ENCODE measurements around the gene TM4SF20.

The TM4SF20 gene

DNA sequence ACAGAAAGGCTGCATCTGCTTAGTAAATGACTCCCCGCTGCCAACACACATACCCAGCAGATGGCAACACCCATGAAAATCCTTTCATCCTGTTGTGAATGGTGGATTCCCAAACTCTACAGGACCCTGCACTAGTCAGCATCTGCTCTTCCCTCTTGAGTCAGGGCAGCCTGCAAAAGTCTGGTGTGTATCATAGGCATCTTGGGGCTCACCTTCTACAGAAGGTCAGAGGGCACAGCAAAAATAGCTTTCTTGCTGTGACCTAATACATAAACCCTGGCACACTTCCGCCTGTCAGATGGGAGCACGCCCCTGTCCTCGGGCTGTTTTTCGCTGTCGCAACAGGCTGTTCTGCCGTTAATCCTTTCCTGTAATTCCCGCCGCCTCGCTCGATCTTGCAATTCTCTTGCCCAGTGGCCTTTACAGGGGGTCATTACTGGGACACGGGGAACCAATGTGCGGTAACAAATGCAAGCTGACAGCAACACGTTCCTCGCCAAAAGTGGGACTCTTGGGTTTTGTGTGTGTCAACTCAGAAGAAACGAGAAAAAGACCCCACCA, 28.6 kb upstream of the TM4SF20 start:
- Histone ChIP-seq H3K9me3 (ENCODE audit: control insufficient read depth, insufficient read depth, low read depth, low read length) (no peaks in the 10 kb centered on the region), H3K4me3 (ENCODE audit: low read depth, low read length) (no peak overlapping the region), H3K27ac (ENCODE audit: extremely low read depth, low read depth, low read length) (no peak overlapping the region), H3K4me1 (ENCODE audit: control insufficient read depth, insufficient read depth, low read length) (no peaks in the 10 kb centered on the region), H3K36me3 (ENCODE audit: control insufficient read depth in 2 of 2, insufficient read depth in 1 of 2, low read length in 2 of 2) (no peaks in the 10 kb centered on the region)
- TF ChIP-seq MYNN (tag by site-specific recombination; IDR thresholded peaks at IDR 0.05; ENCODE audit: borderline replicate concordance) (no peak), TRIM28 (IDR thresholded peaks at IDR 0.05; ENCODE audit: borderline replicate concordance, low read length) (no peak), ZNF302 (tag by site-specific recombination; IDR thresholded peaks at IDR 0.05; ENCODE audit: low read depth) (no peak), FEZF1 (tag by site-specific recombination; IDR thresholded peaks at IDR 0.05) (no peak), ZNF792 (tag by site-specific recombination; IDR thresholded peaks at IDR 0.05) (no peak), KLF1 (tag by site-specific recombination; IDR thresholded peaks at IDR 0.05) (no peak), ZNF354C (tag by site-specific recombination; IDR thresholded peaks at IDR 0.05; ENCODE audit: borderline replicate concordance, low read depth) (no peak), ZNF133 (tag by site-specific recombination; IDR thresholded peaks at IDR 0.05) (no peak), ZNF701 (tag by site-specific recombination; IDR thresholded peaks at IDR 0.05) (no peak), ZFP3 (tag by site-specific recombination; IDR thresholded peaks at IDR 0.05; ENCODE audit: low read depth) (no peak), ZNF660 (tag by site-specific recombination; IDR thresholded peaks at IDR 0.05) (no peak), SCRT2 (tag by site-specific recombination; IDR thresholded peaks at IDR 0.05) (no peak), EGR2 (tag by site-specific recombination; IDR thresholded peaks at IDR 0.05; ENCODE audit: low read depth) (no peak), KLF9 (tag by site-specific recombination; IDR thresholded peaks at IDR 0.05; ENCODE audit: low read depth) (no peak)
- TF ChIP-seq, protein P1, sequence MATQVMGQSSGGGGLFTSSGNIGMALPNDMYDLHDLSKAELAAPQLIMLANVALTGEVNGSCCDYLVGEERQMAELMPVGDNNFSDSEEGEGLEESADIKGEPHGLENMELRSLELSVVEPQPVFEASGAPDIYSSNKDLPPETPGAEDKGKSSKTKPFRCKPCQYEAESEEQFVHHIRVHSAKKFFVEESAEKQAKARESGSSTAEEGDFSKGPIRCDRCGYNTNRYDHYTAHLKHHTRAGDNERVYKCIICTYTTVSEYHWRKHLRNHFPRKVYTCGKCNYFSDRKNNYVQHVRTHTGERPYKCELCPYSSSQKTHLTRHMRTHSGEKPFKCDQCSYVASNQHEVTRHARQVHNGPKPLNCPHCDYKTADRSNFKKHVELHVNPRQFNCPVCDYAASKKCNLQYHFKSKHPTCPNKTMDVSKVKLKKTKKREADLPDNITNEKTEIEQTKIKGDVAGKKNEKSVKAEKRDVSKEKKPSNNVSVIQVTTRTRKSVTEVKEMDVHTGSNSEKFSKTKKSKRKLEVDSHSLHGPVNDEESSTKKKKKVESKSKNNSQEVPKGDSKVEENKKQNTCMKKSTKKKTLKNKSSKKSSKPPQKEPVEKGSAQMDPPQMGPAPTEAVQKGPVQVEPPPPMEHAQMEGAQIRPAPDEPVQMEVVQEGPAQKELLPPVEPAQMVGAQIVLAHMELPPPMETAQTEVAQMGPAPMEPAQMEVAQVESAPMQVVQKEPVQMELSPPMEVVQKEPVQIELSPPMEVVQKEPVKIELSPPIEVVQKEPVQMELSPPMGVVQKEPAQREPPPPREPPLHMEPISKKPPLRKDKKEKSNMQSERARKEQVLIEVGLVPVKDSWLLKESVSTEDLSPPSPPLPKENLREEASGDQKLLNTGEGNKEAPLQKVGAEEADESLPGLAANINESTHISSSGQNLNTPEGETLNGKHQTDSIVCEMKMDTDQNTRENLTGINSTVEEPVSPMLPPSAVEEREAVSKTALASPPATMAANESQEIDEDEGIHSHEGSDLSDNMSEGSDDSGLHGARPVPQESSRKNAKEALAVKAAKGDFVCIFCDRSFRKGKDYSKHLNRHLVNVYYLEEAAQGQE (tag by site-specific recombination; IDR thresholded peaks at IDR 0.05): no peak
- TF ChIP-seq, protein P2, sequence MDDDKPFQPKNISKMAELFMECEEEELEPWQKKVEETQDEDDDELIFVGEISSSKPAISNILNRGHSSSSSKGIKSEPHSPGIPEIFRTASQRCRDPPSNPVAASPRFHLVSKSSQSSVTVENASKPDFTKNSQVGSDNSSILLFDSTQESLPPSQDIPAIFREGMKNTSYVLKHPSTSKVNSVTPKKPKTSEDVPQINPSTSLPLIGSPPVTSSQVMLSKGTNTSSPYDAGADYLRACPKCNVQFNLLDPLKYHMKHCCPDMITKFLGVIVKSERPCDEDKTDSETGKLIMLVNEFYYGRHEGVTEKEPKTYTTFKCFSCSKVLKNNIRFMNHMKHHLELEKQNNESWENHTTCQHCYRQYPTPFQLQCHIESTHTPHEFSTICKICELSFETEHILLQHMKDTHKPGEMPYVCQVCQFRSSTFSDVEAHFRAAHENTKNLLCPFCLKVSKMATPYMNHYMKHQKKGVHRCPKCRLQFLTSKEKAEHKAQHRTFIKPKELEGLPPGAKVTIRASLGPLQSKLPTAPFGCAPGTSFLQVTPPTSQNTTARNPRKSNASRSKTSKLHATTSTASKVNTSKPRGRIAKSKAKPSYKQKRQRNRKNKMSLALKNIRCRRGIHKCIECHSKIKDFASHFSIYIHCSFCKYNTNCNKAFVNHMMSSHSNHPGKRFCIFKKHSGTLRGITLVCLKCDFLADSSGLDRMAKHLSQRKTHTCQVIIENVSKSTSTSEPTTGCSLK (tag by site-specific recombination; IDR thresholded peaks at IDR 0.05): no peak
- TF ChIP-seq, protein P3, sequence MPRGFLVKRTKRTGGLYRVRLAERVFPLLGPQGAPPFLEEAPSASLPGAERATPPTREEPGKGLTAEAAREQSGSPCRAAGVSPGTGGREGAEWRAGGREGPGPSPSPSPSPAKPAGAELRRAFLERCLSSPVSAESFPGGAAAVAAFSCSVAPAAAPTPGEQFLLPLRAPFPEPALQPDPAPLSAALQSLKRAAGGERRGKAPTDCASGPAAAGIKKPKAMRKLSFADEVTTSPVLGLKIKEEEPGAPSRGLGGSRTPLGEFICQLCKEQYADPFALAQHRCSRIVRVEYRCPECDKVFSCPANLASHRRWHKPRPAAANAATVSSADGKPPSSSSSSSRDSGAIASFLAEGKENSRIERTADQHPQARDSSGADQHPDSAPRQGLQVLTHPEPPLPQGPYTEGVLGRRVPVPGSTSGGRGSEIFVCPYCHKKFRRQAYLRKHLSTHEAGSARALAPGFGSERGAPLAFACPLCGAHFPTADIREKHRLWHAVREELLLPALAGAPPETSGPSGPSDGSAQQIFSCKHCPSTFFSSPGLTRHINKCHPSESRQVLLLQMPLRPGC (tag by site-specific recombination; IDR thresholded peaks at IDR 0.05): no peak
- CTCF ChIA-PET: interaction anchor here (0.6 to 2.0 kb wide), 6 partner anchors 9 to 359 kb away, joined by 3 to 13 read pairs (median 3); no protein-coding TSS in a partner anchor
- POLR2A ChIA-PET: no interaction called here

Data from HEK293 (cell line).